Hepatocyte (in vitro differentiated cells): ENCODE results near the gene LEMD1. TPM values are rescaled to one million over a fixed set of nuclear protein-coding genes. Genes with fewer than 3 reads are reported as not detected.

Experiments used
- DNase-seq: peaks from one replicate; pipeline ENCODE4 v3.0.0-alpha.2; 2016; ENCODE audit warnings: low spot score
- H2AFZ ChIP-seq: fragments of 200-600 bp; sonication (generic); 2 replicates; pipeline ENCODE4 v1.6.0; 2016; ENCODE audit warnings: antibody characterized with exemption, mild to moderate bottlenecking
- H3K27ac ChIP-seq: fragments of 200-600 bp; sonication (generic); 2 replicates; pipeline ENCODE4 v1.5.1; 2016; ENCODE audit warnings: mild to moderate bottlenecking
- H3K27me3 ChIP-seq: fragments of 200-600 bp; sonication (generic); 2 replicates; pipeline ENCODE4 v1.6.1; 2016
- H3K36me3 ChIP-seq: fragments of 200-600 bp; sonication (generic); replicated peaks from 2 replicates; pipeline ENCODE4 v1.5.1; 2016; ENCODE audit warnings: low read depth; ENCODE audit not compliant: insufficient read depth
- H3K4me1 ChIP-seq: fragments of 200-600 bp; sonication (generic); 2 replicates; pipeline ENCODE4 v1.5.1; 2016; ENCODE audit warnings: mild to moderate bottlenecking, moderate library complexity; ENCODE audit not compliant: insufficient read depth
- H3K4me2 ChIP-seq: fragments of 200-600 bp; sonication (generic); 2 replicates; pipeline ENCODE4 v1.6.0; 2016
- H3K4me3 ChIP-seq: fragments of 200-600 bp; sonication (generic); 2 replicates; pipeline ENCODE4 v1.5.1; 2016; ENCODE audit warnings: mild to moderate bottlenecking
- H3K79me2 ChIP-seq: fragments of 200-600 bp; sonication (generic); 2 replicates; pipeline ENCODE4 v1.6.0; 2017; ENCODE audit warnings: mild to moderate bottlenecking
- H3K9me2 ChIP-seq: fragments of 200-600 bp; sonication (generic); replicated peaks from 2 replicates; pipeline ENCODE4 v1.6.0; 2017; ENCODE audit warnings: mild to moderate bottlenecking; ENCODE audit not compliant: insufficient read depth
- H3K9me3 ChIP-seq: fragments of 200-600 bp; sonication (generic); 2 replicates; pipeline ENCODE4 v1.5.1; 2016; ENCODE audit warnings: low read depth, mild to moderate bottlenecking
- H4K20me1 ChIP-seq: fragments of 200-600 bp; sonication (generic); 2 replicates; pipeline ENCODE4 v1.6.0; 2016; ENCODE audit warnings: mild to moderate bottlenecking; ENCODE audit not compliant: insufficient read depth, poor library complexity, severe bottlenecking
- EZH2 ChIP-seq: fragments of 200-600 bp; sonication (generic); IDR thresholded peaks from 2 replicates; pipeline ENCODE4 v1.6.1; 2016; ENCODE audit warnings: antibody characterized with exemption, mild to moderate bottlenecking, borderline replicate concordance
- EZH2phosphoT487 ChIP-seq: fragments of 200-600 bp; sonication (generic); IDR thresholded peaks from one replicate; pipeline ENCODE4 v1.6.1; 2018; ENCODE audit warnings: antibody characterized with exemption, mild to moderate bottlenecking, low read depth, moderate library complexity; ENCODE audit not compliant: unreplicated experiment, severe bottlenecking
- WGBS: methylation state at CpG from one replicate; pipeline ENCODE4 v1.1.6; 2016; ENCODE audit warnings: low lambda C conversion rate; ENCODE audit errors: missing lambda C conversion rate; 5-methylcytosine and 5-hydroxymethylcytosine counted together
- polyA plus RNA-seq: library from polyadenylated mRNA; unstranded; fragments of >200 nt; fragmentation: Nextera tagmentation; extraction: Ambion mirVana; gene quantifications from 2 replicates; pipeline ENCODE4 v1.2.1, GENCODE V29; 2016
- total RNA-seq: library from RNA; depleted of rRNA; stranded (reverse); fragments of >200 nt; gene quantifications from 2 replicates; pipeline ENCODE4 v1.2.3, GENCODE V29; 2014
- TF ChIP-seq, protein P1 (sequence below): fragments of 200-600 bp; sonication (generic); IDR thresholded peaks from 2 replicates; pipeline ENCODE4 v1.5.1; 2016; ENCODE audit warnings: antibody characterized with exemption, mild to moderate bottlenecking; ENCODE audit not compliant: poor library complexity

The LEMD1 gene
- total and polyA plus RNA-seq, 2 experiments from 2014 or later = 0.35 to 2.4 TPM

DNA sequence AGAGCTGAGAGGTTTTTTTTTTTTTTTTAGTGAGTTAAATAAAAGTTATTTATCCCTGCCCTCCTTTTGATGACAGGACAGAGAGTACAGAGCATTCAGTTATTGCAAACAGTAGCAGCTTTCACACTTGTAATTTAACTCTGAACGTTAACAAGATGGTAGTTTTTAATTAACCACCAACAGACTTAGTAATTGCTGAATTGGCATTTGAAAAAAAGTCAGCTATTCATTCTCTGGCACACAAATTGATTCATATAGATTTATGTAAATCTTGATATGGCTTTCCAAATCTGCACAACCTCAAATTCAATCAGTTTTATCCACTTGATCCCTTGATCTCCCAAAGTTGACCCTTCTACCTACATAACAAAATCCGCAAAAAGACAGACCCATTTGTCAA lies 918 bp downstream of the LEMD1 start:
- H2AFZ ChIP-seq = no peak overlapping the region
- no peaks in the 10 kb centered on the region for H3K9me2 ChIP-seq
- H3K4me3 ChIP-seq = no peak overlapping the region
- H3K4me2 ChIP-seq = no peak overlapping the region
- H3K27ac ChIP-seq = no peak overlapping the region
- no peaks in the 10 kb centered on the region for H3K4me1 ChIP-seq
- no peaks in the 10 kb centered on the region for H3K36me3 ChIP-seq
- 67% methylated on average over 2 of the region's 2 CpGs for WGBS
- no peaks in the 10 kb centered on the region for H4K20me1 ChIP-seq
- TF ChIP-seq EZH2phosphoT487 (no peak), EZH2 (no peak)
- TF ChIP-seq, protein P1, sequence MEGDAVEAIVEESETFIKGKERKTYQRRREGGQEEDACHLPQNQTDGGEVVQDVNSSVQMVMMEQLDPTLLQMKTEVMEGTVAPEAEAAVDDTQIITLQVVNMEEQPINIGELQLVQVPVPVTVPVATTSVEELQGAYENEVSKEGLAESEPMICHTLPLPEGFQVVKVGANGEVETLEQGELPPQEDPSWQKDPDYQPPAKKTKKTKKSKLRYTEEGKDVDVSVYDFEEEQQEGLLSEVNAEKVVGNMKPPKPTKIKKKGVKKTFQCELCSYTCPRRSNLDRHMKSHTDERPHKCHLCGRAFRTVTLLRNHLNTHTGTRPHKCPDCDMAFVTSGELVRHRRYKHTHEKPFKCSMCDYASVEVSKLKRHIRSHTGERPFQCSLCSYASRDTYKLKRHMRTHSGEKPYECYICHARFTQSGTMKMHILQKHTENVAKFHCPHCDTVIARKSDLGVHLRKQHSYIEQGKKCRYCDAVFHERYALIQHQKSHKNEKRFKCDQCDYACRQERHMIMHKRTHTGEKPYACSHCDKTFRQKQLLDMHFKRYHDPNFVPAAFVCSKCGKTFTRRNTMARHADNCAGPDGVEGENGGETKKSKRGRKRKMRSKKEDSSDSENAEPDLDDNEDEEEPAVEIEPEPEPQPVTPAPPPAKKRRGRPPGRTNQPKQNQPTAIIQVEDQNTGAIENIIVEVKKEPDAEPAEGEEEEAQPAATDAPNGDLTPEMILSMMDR = no peak
- no peaks in the 10 kb centered on the region for H3K9me3 ChIP-seq
- no peaks in the 10 kb centered on the region for H3K79me2 ChIP-seq
- peaks cover 47% of the 10 kb centered on the region for H3K27me3 ChIP-seq
- DNase-seq = no peak

DNA sequence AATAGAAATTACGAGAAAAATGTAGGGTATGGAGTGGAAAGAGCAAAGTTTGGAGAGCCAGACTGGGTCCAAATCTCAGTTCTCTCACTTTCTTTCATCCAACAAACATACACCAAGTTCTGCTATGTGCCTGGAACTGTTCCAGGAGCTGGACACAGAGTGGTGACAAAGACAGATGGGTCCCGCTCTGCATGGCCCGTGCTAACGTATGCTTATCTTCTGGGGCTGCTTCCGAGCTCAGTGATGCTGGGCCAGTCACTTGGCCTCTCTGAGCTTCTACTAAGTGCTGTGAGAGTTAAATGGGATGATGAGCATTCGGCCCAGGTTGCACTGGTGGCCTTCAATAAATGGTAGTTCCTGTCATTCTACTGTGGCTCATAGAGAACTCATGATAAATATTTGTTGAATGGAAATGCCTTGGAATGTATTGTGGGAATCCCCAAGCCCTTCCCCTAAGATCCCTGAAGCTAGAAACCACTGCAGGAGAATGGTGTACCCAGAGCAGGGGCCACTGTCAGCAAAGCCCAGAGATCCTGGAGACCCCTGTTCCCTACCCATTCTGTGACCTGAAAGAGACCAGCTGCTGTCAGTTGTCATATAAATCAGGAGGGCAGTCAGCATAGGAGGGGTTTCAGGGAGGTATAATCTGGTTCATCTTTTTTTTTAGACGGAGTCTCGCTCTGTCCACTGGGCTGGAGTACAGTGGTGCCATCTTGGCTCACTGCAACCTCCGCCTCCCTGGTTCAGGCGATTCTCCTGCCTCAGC lies 3.8 kb downstream of the LEMD1 start:
- no peaks in the 10 kb centered on the region for H3K36me3 ChIP-seq
- TF ChIP-seq, protein P1 = no peak
- no peak for TF ChIP-seq EZH2
- TF ChIP-seq EZH2phosphoT487 = no peak
- DNase-seq = no peak
- no peaks in the 10 kb centered on the region for H3K79me2 ChIP-seq
- peaks cover 19% of the 10 kb centered on the region for H3K27me3 ChIP-seq
- H3K4me1 ChIP-seq = no peaks in the 10 kb centered on the region
- no peak overlapping the region for H3K4me3 ChIP-seq
- H4K20me1 ChIP-seq = no peaks in the 10 kb centered on the region
- no peaks in the 10 kb centered on the region for H3K9me2 ChIP-seq
- no peak overlapping the region for H2AFZ ChIP-seq
- no peak overlapping the region for H3K4me2 ChIP-seq
- WGBS = 86% methylated on average over 10 of the region's 10 CpGs
- no peak overlapping the region for H3K27ac ChIP-seq
- no peaks in the 10 kb centered on the region for H3K9me3 ChIP-seq

GRCh38 chr1:205416322-205416721 lies 5.5 kb downstream of the LEMD1 start:
- no peak overlapping the region for H3K27ac ChIP-seq
- no peak for DNase-seq
- WGBS = 72% methylated on average over 2 of the region's 2 CpGs
- no peak for TF ChIP-seq EZH2phosphoT487
- TF ChIP-seq, protein P1 = no peak
- TF ChIP-seq EZH2 = no peak
- no peaks in the 10 kb centered on the region for H3K79me2 ChIP-seq
- H4K20me1 ChIP-seq = no peaks in the 10 kb centered on the region
- peaks cover 15% of the 10 kb centered on the region for H3K27me3 ChIP-seq
- no peak overlapping the region for H3K4me3 ChIP-seq
- no peak overlapping the region for H3K4me2 ChIP-seq
- no peaks in the 10 kb centered on the region for H3K36me3 ChIP-seq
- no peaks in the 10 kb centered on the region for H3K4me1 ChIP-seq
- no peak overlapping the region for H2AFZ ChIP-seq
- no peaks in the 10 kb centered on the region for H3K9me3 ChIP-seq
- no peaks in the 10 kb centered on the region for H3K9me2 ChIP-seq
